Kidney epithelial cell (primary cell): ENCODE data around the gene AKAP9. TPM values are rescaled to one million over a fixed set of nuclear protein-coding genes. Genes with fewer than 3 reads are reported as not detected.

Source experiments
- DNase-seq: peaks from one replicate; pipeline ENCODE4 v3.0.0-alpha.2; 2010; ENCODE audit warnings: low read depth
- H3K27me3 ChIP-seq: 2 replicates; pipeline ENCODE4 v1.6.0; 2011; ENCODE audit warnings: low read length; ENCODE audit not compliant: control insufficient read depth, insufficient read depth
- H3K36me3 ChIP-seq: 2 replicates; pipeline ENCODE4 v1.5.1; 2011; ENCODE audit warnings: low read length; ENCODE audit not compliant: control insufficient read depth, insufficient read depth
- H3K4me3 ChIP-seq: 2 replicates; pipeline ENCODE4 v1.5.1; 2011; ENCODE audit warnings: low read depth, mild to moderate bottlenecking, control low read depth, low read length
- CTCF ChIP-seq: IDR thresholded peaks from 2 replicates; pipeline ENCODE4 v1.5.1; 2011; ENCODE audit warnings: mild to moderate bottlenecking, moderate library complexity, low read length, control low read depth, inconsistent platforms; ENCODE audit not compliant: insufficient read depth, poor library complexity, severe bottlenecking
- total RNA-seq: library from RNA; depleted of rRNA; stranded (reverse); fragments of >200 nt; gene quantifications from 2 replicates; pipeline ENCODE4 v1.2.3, GENCODE V29; 2015

Gene AKAP9
- total RNA-seq, 1 donor from 2014 or later: 36.2 TPM

- DNase-seq: no peak
- no peak overlapping the region for H3K4me3 ChIP-seq
- no peaks in the 10 kb centered on the region for H3K27me3 ChIP-seq
- no peaks in the 10 kb centered on the region for H3K36me3 ChIP-seq
- no peak for TF ChIP-seq CTCF
Measured at GRCh38 chr7:92043098-92043497, 102.4 kb downstream of the AKAP9 start.

- Histone ChIP-seq H3K27me3 (no peaks in the 10 kb centered on the region), H3K36me3 (no peaks in the 10 kb centered on the region), H3K4me3 (no peak overlapping the region)
- no peak for TF ChIP-seq CTCF
- DNase-seq: no peak
Measured at GRCh38 chr7:92043637-92044036, 103.0 kb downstream of the AKAP9 start.

GRCh38 chr7:92044148-92044547 is 103.5 kb downstream of the AKAP9 start:
- no peaks in the 10 kb centered on the region for H3K27me3 ChIP-seq
- H3K4me3 ChIP-seq: no peak overlapping the region
- TF ChIP-seq CTCF: no peak
- DNase-seq: no peak
- no peaks in the 10 kb centered on the region for H3K36me3 ChIP-seq

GRCh38 chr7:92044940-92045339 is 104.3 kb downstream of the AKAP9 start:
- H3K4me3 ChIP-seq: no peak overlapping the region
- DNase-seq: no peak
- H3K36me3 ChIP-seq: no peaks in the 10 kb centered on the region
- no peaks in the 10 kb centered on the region for H3K27me3 ChIP-seq
- no peak for TF ChIP-seq CTCF

- Histone ChIP-seq H3K4me3 (no peak overlapping the region), H3K27me3 (no peaks in the 10 kb centered on the region), H3K36me3 (no peaks in the 10 kb centered on the region)
- no peak for TF ChIP-seq CTCF
- no peak for DNase-seq
Measured at GRCh38 chr7:92051655-92052054, 111.0 kb downstream of the AKAP9 start.

GRCh38 chr7:92052159-92052558 is 111.5 kb downstream of the AKAP9 start:
- Histone ChIP-seq H3K36me3 (no peaks in the 10 kb centered on the region), H3K4me3 (no peak overlapping the region), H3K27me3 (no peaks in the 10 kb centered on the region)
- no peak for TF ChIP-seq CTCF
- DNase-seq: no peak
